Thymus (tissue), 11 donors: ENCODE data around the gene COBLL1. TPM values are rescaled to one million over a fixed set of nuclear protein-coding genes. Genes with fewer than 3 reads are reported as not detected.

Source experiments
- DNase-seq, 9 donors: peaks; one replicate each; pipeline ENCODE4 v3.0.0-alpha.2; 2013; ENCODE audit warnings: low spot score in 9 of 9, low read depth in 6 of 9, missing footprints in 1 of 9
- H3K27ac ChIP-seq, 2 donors: one replicate each; pipeline ENCODE4 v1.5.1; 2013; ENCODE audit warnings: control low read depth in 1 of 2, low read depth in 1 of 2, low read length in 1 of 2, mild to moderate bottlenecking in 1 of 2, moderate library complexity in 1 of 2
- H3K27me3 ChIP-seq, 2 donors: one replicate each; pipeline ENCODE4 v1.5.1; 2013; ENCODE audit warnings: low read length in 1 of 2; ENCODE audit not compliant: control insufficient read depth in 2 of 2, insufficient read depth in 1 of 2
- H3K36me3 ChIP-seq, 2 donors: one replicate each; pipeline ENCODE4 v1.5.1; 2013; ENCODE audit warnings: low read length in 1 of 2, mild to moderate bottlenecking in 1 of 2, moderate library complexity in 1 of 2; ENCODE audit not compliant: control insufficient read depth in 2 of 2, insufficient read depth in 2 of 2
- H3K4me1 ChIP-seq, 2 donors: one replicate each; pipeline ENCODE4 v1.5.1; 2013; ENCODE audit warnings: low read length in 2 of 2; ENCODE audit not compliant: control insufficient read depth in 2 of 2, insufficient read depth in 2 of 2
- H3K4me3 ChIP-seq, 2 donors: one replicate each; pipeline ENCODE4 v1.5.1; 2013; ENCODE audit warnings: low read length in 2 of 2, control low read depth in 1 of 2, mild to moderate bottlenecking in 1 of 2
- H3K9me3 ChIP-seq, 2 donors: one replicate each; pipeline ENCODE4 v1.5.1; 2013; ENCODE audit warnings: low read length in 1 of 2, mild to moderate bottlenecking in 1 of 2; ENCODE audit not compliant: control insufficient read depth in 2 of 2, insufficient read depth in 1 of 2
- WGBS: extraction: QIAGEN DNeasy Blood & Tissue Kit; methylation state at CpG from one replicate; pipeline ENCODE4 v1.1.7; 2013; 5-methylcytosine and 5-hydroxymethylcytosine counted together
- polyA plus RNA-seq: library from polyadenylated mRNA; stranded (reverse); fragments of 200-250 nt; gene quantifications from one replicate; pipeline ENCODE4 v1.2.3, GENCODE V29; 2013
- total RNA-seq: library from RNA; stranded (reverse); fragments of 120-200 nt; gene quantifications from one replicate; pipeline ENCODE4 v1.2.4, GENCODE V29; 2013
- donor health status: healthy.

COBLL1 gene
- total and polyA plus RNA-seq, 2 donors: 3.0 to 4.9 TPM

GRCh38 chr2:164655750-164656149 is 185.9 kb downstream of the COBLL1 start:
- H3K27me3 ChIP-seq: no peaks in the 10 kb centered on the region
- no peaks in the 10 kb centered on the region for H3K9me3 ChIP-seq
- WGBS: 96% methylated on average over 2 of the region's 2 CpGs
- H3K36me3 ChIP-seq: no peaks in the 10 kb centered on the region
- DNase-seq: no peak
- H3K27ac ChIP-seq: no peak overlapping the region
- no peak overlapping the region for H3K4me3 ChIP-seq
- no peaks in the 10 kb centered on the region for H3K4me1 ChIP-seq

- H3K9me3 ChIP-seq: no peaks in the 10 kb centered on the region
- no peak for DNase-seq
- no peak overlapping the region for H3K4me3 ChIP-seq
- no peaks in the 10 kb centered on the region for H3K4me1 ChIP-seq
- no peaks in the 10 kb centered on the region for H3K27me3 ChIP-seq
- H3K36me3 ChIP-seq: no peaks in the 10 kb centered on the region
- no peak overlapping the region for H3K27ac ChIP-seq
These were observed 186.3 kb downstream of the COBLL1 start for GRCh38 chr2:164655336-164655735.

- no peak for DNase-seq
- no peak overlapping the region for H3K4me3 ChIP-seq
- H3K9me3 ChIP-seq: no peaks in the 10 kb centered on the region
- H3K27ac ChIP-seq: no peak overlapping the region
- H3K36me3 ChIP-seq: no peaks in the 10 kb centered on the region
- no peaks in the 10 kb centered on the region for H3K4me1 ChIP-seq
- no peaks in the 10 kb centered on the region for H3K27me3 ChIP-seq
- WGBS: 73% methylated on average over 1 of the region's 1 CpG
These were observed 190.3 kb downstream of the COBLL1 start for GRCh38 chr2:164651361-164651760.

GRCh38 chr2:164644036-164644700 is 197.5 kb downstream of the COBLL1 start:
- WGBS: 95% methylated on average over 1 of the region's 1 CpG
- DNase-seq: no peak

GRCh38 chr2:164642946-164643555 is 198.6 kb downstream of the COBLL1 start:
- 89% methylated on average over 8 of the region's 8 CpGs for WGBS

More at GRCh38 chr2:164644036-164644700, 197.5 kb downstream of the COBLL1 start:
- H3K4me3 ChIP-seq: no peak overlapping the region
- H3K27ac ChIP-seq: no peak overlapping the region
- no peaks in the 10 kb centered on the region for H3K27me3 ChIP-seq
- no peaks in the 10 kb centered on the region for H3K36me3 ChIP-seq
- H3K9me3 ChIP-seq: no peaks in the 10 kb centered on the region
- no peaks in the 10 kb centered on the region for H3K4me1 ChIP-seq

GRCh38 chr2:164642268-164642667 is 199.4 kb downstream of the COBLL1 start:
- 92% methylated on average over 2 of the region's 2 CpGs for whole genome bisulfite sequencing
- no peak for DNase-seq

More at GRCh38 chr2:164642946-164643555, 198.6 kb downstream of the COBLL1 start:
- H3K4me3 ChIP-seq: no peak overlapping the region
- no peaks in the 10 kb centered on the region for H3K27me3 ChIP-seq
- no peaks in the 10 kb centered on the region for H3K4me1 ChIP-seq
- no peaks in the 10 kb centered on the region for H3K9me3 ChIP-seq
- DNase-seq: no peak
- H3K36me3 ChIP-seq: no peaks in the 10 kb centered on the region
- H3K27ac ChIP-seq: no peak overlapping the region

More at GRCh38 chr2:164642268-164642667, 199.4 kb downstream of the COBLL1 start:
- H3K9me3 ChIP-seq: no peaks in the 10 kb centered on the region
- H3K36me3 ChIP-seq: no peaks in the 10 kb centered on the region
- no peaks in the 10 kb centered on the region for H3K27me3 ChIP-seq
- no peak overlapping the region for H3K27ac ChIP-seq
- H3K4me3 ChIP-seq: no peak overlapping the region
- no peaks in the 10 kb centered on the region for H3K4me1 ChIP-seq

Other genes with a start within 250 kb of the COBLL1 start
- 0.19 TPM for gene GRB14, start 220.3 kb downstream of the COBLL1 start, total RNA-seq
- 0.41 TPM for gene GRB14, start 220.3 kb downstream of the COBLL1 start, polyA plus RNA-seq
- 0.05 TPM for gene SLC38A11, start 113.7 kb upstream of the COBLL1 start, total RNA-seq
- gene SLC38A11, start 113.7 kb upstream of the COBLL1 start, polyA plus RNA-seq: 0.64 TPM